Karpas-422 (cell line): ENCODE results near the gene SLC22A16. TPM values are rescaled to one million over a fixed set of nuclear protein-coding genes. Genes with fewer than 3 reads are reported as not detected.
A peak's percentile ranks its signal among the peaks of the same experiment; 100 is the strongest.
"Not testable (repeated sequence)": the region's sequence is repeated elsewhere in the genome, so short reads cannot be mapped to it uniquely, and the experiment has no call there.

Source experiments
- DNase-seq: peaks from one replicate; pipeline ENCODE4 v3.0.0-alpha.2; 2015
- H2AFZ ChIP-seq: fragments of 200-600 bp; sonication (generic); 2 replicates; pipeline ENCODE4 v1.6.1; 2014; ENCODE audit warnings: antibody characterized with exemption, low read length, mixed read lengths
- H3K27ac ChIP-seq: fragments of 200-600 bp; sonication (generic); 2 replicates; pipeline ENCODE4 v1.5.1; 2014; ENCODE audit warnings: mild to moderate bottlenecking, low read length, moderate library complexity
- H3K27me3 ChIP-seq: fragments of 200-600 bp; sonication (generic); 2 replicates; pipeline ENCODE4 v1.6.1; 2014; ENCODE audit warnings: low read length, mixed read lengths
- H3K36me3 ChIP-seq: fragments of 200-600 bp; sonication (generic); 2 replicates; pipeline ENCODE4 v1.6.1; 2014; ENCODE audit warnings: low read length, mixed read lengths; ENCODE audit not compliant: insufficient read depth
- H3K4me1 ChIP-seq: fragments of 200-600 bp; sonication (generic); 2 replicates; pipeline ENCODE4 v1.6.1; 2014; ENCODE audit warnings: mild to moderate bottlenecking, low read length, mixed read lengths
- H3K4me2 ChIP-seq: fragments of 200-600 bp; sonication (generic); 2 replicates; pipeline ENCODE4 v1.6.1; 2014; ENCODE audit warnings: low read length, low read depth, mild to moderate bottlenecking; ENCODE audit not compliant: poor library complexity, severe bottlenecking
- H3K4me3 ChIP-seq: fragments of 200-600 bp; sonication (generic); 2 replicates; pipeline ENCODE4 v1.5.1; 2014; ENCODE audit warnings: mild to moderate bottlenecking, antibody characterized with exemption, low read length, mixed read lengths
- H3K79me2 ChIP-seq: fragments of 200-600 bp; sonication (generic); 2 replicates; pipeline ENCODE4 v1.6.1; 2014; ENCODE audit warnings: mild to moderate bottlenecking, low read length, mixed read lengths
- H3K9ac ChIP-seq: fragments of 200-600 bp; sonication (generic); 2 replicates; pipeline ENCODE4 v1.6.0; 2014; ENCODE audit warnings: low read length
- H3K9me2 ChIP-seq: fragments of 200-600 bp; sonication (generic), shearing (Covaris generic); replicated peaks from 2 replicates; pipeline ENCODE4 v1.6.0; 2014; ENCODE audit warnings: mild to moderate bottlenecking, low read length, moderate library complexity; ENCODE audit not compliant: insufficient read depth
- H3K9me3 ChIP-seq: fragments of 300-700, 200-600 bp; sonication (generic); 2 replicates; pipeline ENCODE4 v1.6.1; 2014; ENCODE audit warnings: low read length, mixed read lengths
- H4K20me1 ChIP-seq: fragments of 200-600 bp; sonication (generic); 2 replicates; pipeline ENCODE4 v1.6.1; 2014; ENCODE audit warnings: mild to moderate bottlenecking, antibody characterized with exemption, low read length, low read depth; ENCODE audit not compliant: insufficient read depth
- total RNA-seq: library from RNA; depleted of rRNA; stranded (reverse); fragments of >200 nt; shearing (Covaris generic); gene quantifications from 2 replicates; pipeline ENCODE4 v1.2.3, GENCODE V29; 2014; ENCODE audit warnings: low replicate concordance

SLC22A16 gene
- total RNA-seq, 1 experiment from 2014 or later, result not detected

GRCh38 chr6:110517601-110518281 is 41.3 kb upstream of the SLC22A16 start:
- Histone ChIP-seq H3K4me1 (no peaks in the 10 kb centered on the region), H3K4me3 (no peak overlapping the region), H3K27ac (no peak overlapping the region), H2AFZ (no peak overlapping the region), H3K4me2 (no peak overlapping the region), H3K9ac (no peak overlapping the region), H3K36me3 (no peaks in the 10 kb centered on the region), H3K27me3 (no peaks in the 10 kb centered on the region), H4K20me1 (no peaks in the 10 kb centered on the region), H3K79me2 (no peaks in the 10 kb centered on the region), H3K9me3 (no peaks in the 10 kb centered on the region), H3K9me2 (no peaks in the 10 kb centered on the region)
- DNase-seq, result no peak

DNA sequence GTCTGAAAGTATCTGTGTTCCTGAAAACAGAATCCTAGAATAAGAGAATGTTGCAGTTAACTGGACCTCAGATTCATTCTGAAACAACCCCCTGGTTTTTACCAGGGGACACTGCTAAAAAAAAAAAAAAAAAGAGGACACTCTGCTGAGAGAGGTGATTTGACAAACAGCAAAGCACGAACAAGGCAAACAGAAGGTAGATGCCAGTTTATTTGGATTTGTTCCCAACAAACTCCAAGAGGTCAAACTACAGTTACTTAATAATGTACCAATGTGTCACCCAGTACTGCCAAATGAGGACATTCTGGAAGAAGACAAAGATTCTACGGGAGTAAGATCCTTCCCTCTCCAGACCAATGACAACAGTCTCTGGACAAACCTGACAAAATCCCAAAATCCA is 40.6 kb upstream of the SLC22A16 start:
- Histone ChIP-seq H3K79me2 (no peaks in the 10 kb centered on the region), H3K4me1 (no peaks in the 10 kb centered on the region), H3K9me3 (no peaks in the 10 kb centered on the region), H2AFZ (no peak overlapping the region), H3K27me3 (no peaks in the 10 kb centered on the region), H3K4me2 (no peak overlapping the region), H3K4me3 (no peak overlapping the region), H3K9me2 (no peaks in the 10 kb centered on the region), H3K36me3 (no peaks in the 10 kb centered on the region), H4K20me1 (no peaks in the 10 kb centered on the region), H3K27ac (no peak overlapping the region), H3K9ac (no peak overlapping the region)
- DNase-seq, result no peak

GRCh38 chr6:110514818-110515217 is 38.4 kb upstream of the SLC22A16 start:
- H3K9me2 ChIP-seq, result no peaks in the 10 kb centered on the region
- no peaks in the 10 kb centered on the region for H3K27me3 ChIP-seq
- H3K4me3 ChIP-seq, result no peak overlapping the region
- H3K9ac ChIP-seq, result no peak overlapping the region
- no peak overlapping the region for H2AFZ ChIP-seq
- H3K9me3 ChIP-seq, result no peaks in the 10 kb centered on the region
- no peaks in the 10 kb centered on the region for H3K4me1 ChIP-seq
- no peaks in the 10 kb centered on the region for H3K36me3 ChIP-seq
- no peaks in the 10 kb centered on the region for H4K20me1 ChIP-seq
- H3K4me2 ChIP-seq, result no peak overlapping the region
- H3K27ac ChIP-seq, result no peak overlapping the region
- no peaks in the 10 kb centered on the region for H3K79me2 ChIP-seq
- DNase-seq, result peak; percentile 66

DNA sequence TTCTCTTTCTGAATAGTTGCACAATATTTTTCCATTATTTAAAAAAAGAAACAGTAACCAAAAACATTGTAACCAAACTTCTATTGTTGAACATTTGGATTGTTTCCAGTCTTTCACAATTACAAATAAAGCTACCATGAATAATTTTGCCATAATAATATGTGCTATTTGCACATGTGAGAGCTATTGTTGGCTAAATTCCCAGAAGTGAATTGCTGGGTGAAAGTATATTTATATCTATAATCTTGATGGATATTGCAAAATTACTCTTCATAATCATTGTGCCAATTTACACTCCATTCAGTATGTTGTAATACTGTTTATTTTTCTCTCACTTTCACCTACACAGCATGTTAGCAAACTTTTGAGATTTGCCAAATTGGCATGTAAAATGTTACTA is 36.6 kb upstream of the SLC22A16 start:
- no peaks in the 10 kb centered on the region for H3K4me1 ChIP-seq
- H3K36me3 ChIP-seq, result no peaks in the 10 kb centered on the region
- DNase-seq, result no peak
- H3K9me2 ChIP-seq, result no peaks in the 10 kb centered on the region
- no peaks in the 10 kb centered on the region for H3K27me3 ChIP-seq
- no peaks in the 10 kb centered on the region for H3K9me3 ChIP-seq
- H3K79me2 ChIP-seq, result no peaks in the 10 kb centered on the region
- no peak overlapping the region for H3K9ac ChIP-seq
- no peaks in the 10 kb centered on the region for H4K20me1 ChIP-seq
- H3K4me3 ChIP-seq, result no peak overlapping the region
- H3K27ac ChIP-seq, result no peak overlapping the region
- no peak overlapping the region for H3K4me2 ChIP-seq
- H2AFZ ChIP-seq, result no peak overlapping the region

DNA sequence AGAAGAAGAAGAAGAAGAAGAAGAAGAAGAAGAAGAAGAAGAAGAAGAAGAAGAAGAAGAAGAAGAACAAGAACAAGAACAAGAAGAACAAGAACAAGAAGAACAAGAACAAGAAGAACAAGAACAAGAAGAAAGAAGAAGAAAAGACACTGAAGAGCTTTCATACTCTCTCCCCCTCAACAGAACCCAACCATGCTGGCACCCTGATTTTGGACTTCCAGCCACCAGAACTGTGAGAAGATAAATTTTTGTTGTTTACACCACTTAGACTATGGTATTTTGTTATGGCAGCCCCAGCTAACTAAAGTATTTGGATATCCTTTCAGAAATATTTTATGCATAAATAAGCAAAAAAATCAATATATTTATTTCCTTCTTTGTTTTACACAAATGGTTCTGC is 36.1 kb upstream of the SLC22A16 start:
- not testable (repeated sequence) for H3K9me3 ChIP-seq, H3K4me3 ChIP-seq, H4K20me1 ChIP-seq, H3K79me2 ChIP-seq, H3K27ac ChIP-seq, H3K9ac ChIP-seq, H3K9me2 ChIP-seq, H2AFZ ChIP-seq, H3K4me2 ChIP-seq, H3K36me3 ChIP-seq, DNase-seq, H3K27me3 ChIP-seq, H3K4me1 ChIP-seq

DNA sequence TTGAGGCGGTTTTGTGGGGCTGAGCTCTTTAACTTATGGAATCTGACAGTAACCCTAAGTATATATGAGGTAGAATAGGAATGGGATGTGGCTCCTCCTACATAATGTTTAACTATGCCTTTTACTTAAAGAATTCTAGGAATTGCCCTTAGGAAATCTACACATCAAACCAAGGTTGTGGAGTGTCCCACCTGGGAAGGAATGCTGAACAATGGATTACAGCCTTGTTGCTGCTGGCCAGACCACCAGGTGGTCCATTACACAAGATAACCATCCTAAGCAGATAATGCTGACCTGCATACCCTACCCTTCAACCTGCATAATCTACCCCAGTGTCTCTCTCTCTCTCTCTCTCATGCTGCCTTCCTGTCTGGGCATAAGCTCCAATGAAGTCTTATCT is 35.0 kb upstream of the SLC22A16 start:
- Histone ChIP-seq H3K79me2 (no peaks in the 10 kb centered on the region), H3K4me3 (no peak overlapping the region), H3K36me3 (no peaks in the 10 kb centered on the region), H3K4me2 (no peak overlapping the region), H3K27me3 (no peaks in the 10 kb centered on the region), H3K27ac (no peak overlapping the region), H4K20me1 (no peaks in the 10 kb centered on the region), H2AFZ (no peak overlapping the region), H3K9ac (no peak overlapping the region), H3K9me2 (no peaks in the 10 kb centered on the region), H3K4me1 (no peaks in the 10 kb centered on the region), H3K9me3 (no peaks in the 10 kb centered on the region)
- no peak for DNase-seq

GRCh38 chr6:110509617-110510241 is 33.3 kb upstream of the SLC22A16 start:
- Histone ChIP-seq H2AFZ (no peak overlapping the region), H3K9me3 (no peaks in the 10 kb centered on the region), H3K4me2 (no peak overlapping the region), H3K9ac (no peak overlapping the region), H3K36me3 (no peaks in the 10 kb centered on the region), H3K79me2 (no peaks in the 10 kb centered on the region), H3K27me3 (no peaks in the 10 kb centered on the region), H3K27ac (no peak overlapping the region), H3K9me2 (no peaks in the 10 kb centered on the region), H4K20me1 (no peaks in the 10 kb centered on the region), H3K4me1 (no peaks in the 10 kb centered on the region), H3K4me3 (no peak overlapping the region)
- DNase-seq, result no peak

GRCh38 chr6:110504891-110505290 is 28.5 kb upstream of the SLC22A16 start:
- H3K9ac ChIP-seq, DNase-seq, H3K27ac ChIP-seq, H2AFZ ChIP-seq, H3K79me2 ChIP-seq, H3K4me2 ChIP-seq, H3K4me3 ChIP-seq, H3K9me2 ChIP-seq, H3K27me3 ChIP-seq, H3K4me1 ChIP-seq, H3K9me3 ChIP-seq, H3K36me3 ChIP-seq, H4K20me1 ChIP-seq: not testable (repeated sequence)
